ENCODE results near the gene CCDC196.

Gene CCDC196, protein sequence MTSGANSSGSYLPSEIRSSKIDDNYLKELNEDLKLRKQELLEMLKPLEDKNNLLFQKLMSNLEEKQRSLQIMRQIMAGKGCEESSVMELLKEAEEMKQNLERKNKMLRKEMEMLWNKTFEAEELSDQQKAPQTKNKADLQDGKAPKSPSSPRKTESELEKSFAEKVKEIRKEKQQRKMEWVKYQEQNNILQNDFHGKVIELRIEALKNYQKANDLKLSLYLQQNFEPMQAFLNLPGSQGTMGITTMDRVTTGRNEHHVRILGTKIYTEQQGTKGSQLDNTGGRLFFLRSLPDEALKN

DNA sequence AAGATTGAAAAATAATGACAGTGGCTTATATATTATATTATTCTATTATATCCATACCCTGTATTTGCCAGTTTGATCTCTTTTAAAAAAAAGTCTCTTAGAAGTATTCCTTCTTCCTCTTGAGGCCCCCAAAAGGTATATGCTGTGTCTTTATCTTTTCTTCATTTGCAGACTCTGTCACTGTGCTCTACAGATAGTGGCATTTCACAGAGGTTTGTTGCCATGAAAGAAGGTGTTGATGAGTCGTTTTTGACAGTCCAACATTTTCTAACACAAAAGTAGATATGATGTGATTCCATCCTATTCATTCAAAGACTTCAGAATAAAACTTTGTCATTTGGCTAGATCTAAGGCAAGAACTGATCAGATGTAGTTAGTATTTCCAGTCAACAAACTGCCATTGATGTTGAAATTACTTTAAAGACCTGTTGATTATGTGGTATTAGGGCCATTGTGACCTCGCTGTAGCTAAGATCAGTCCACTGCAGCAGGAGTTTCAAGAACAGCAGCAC lies at the start of gene CCDC196:
CCDC196 (plus strand) TSS at position 462 of the 512 bp plus-strand sequence. CDS start 132 bp downstream, outside the sequence.
- no peaks in the 10 kb centered on the region for H3K9me3 ChIP-seq (ENCODE audit: control insufficient read depth, low read length)
- no peak for DNase-seq (ENCODE audit: low read depth)
- H3K27me3 ChIP-seq (replicated peaks; ENCODE audit: control insufficient read depth, insufficient read depth, low read length) = no peaks in the 10 kb centered on the region
- no peak within 1 kb of the TSS for H3K4me3 ChIP-seq (ENCODE audit: low read length)
- H3K36me3 ChIP-seq (ENCODE audit: control insufficient read depth, insufficient read depth, low read length, severe bottlenecking) = no peaks in the 10 kb centered on the region
- no peak within 1 kb of the TSS for H3K9ac ChIP-seq (ENCODE audit: low read length)
- peaks cover 17% of the 10 kb centered on the region for H3K4me1 ChIP-seq (ENCODE audit: control insufficient read depth, insufficient read depth, low read length)

DNA sequence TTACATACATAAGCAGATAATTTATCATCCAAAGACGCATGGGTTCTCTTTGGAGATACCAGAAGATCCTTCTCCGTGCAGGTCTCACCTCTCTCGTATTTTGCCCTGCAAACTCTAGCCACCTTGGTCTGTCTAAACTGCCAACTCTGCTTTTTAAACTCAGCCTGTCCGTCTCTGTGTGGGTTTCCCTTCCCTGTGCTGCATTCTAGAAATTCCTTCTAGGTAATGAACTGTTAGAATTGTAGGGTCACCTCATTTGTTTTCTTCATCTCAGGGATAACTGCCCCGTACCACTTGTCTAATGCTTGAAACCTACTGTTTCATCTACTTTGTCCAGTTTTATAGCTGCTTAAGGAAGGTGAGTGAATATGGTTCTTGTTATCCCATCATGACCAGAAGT lies 45.4 kb upstream of the CCDC196 start:
- DNase-seq (ENCODE audit: low read depth) = no peak
- no peak overlapping the region for H3K4me3 ChIP-seq (ENCODE audit: low read length)

DNA sequence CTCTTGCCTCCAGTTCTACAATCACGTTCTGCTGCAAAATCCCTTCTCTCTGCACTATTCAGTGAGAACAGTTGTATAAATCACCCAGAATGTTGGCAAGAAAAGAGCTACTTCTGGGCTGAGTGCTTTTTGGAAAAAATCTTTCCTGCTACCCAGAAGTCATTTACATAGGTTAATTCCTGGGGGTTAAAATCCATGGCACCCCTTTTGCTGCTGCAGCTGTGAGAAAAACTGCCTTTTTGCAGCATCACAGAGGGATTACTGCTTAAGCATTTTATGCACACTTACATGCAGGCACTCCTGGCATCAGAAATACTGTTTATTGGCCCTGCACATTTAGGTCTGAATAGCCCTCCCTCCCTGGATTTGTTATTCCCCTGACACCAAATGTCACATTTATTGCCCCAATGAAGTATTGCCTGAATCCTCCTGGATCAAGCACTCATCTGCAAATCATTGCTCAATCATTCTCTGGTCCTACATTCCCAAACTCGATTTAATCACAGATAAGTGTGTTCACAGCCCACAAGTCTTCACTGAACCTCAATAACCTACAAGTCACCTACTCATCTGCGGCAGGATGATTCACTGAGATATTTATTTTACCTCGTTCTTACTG lies 43.1 kb upstream of the CCDC196 start:
- no peak overlapping the region for H3K9ac ChIP-seq (ENCODE audit: low read length)
- H3K36me3 ChIP-seq (ENCODE audit: control insufficient read depth, insufficient read depth, low read length, severe bottlenecking) = no peaks in the 10 kb centered on the region
- peaks cover 24% of the 10 kb centered on the region for H3K9me3 ChIP-seq (ENCODE audit: control insufficient read depth, low read length)
- H3K27me3 ChIP-seq (replicated peaks; ENCODE audit: control insufficient read depth, insufficient read depth, low read length) = no peaks in the 10 kb centered on the region
- no peak overlapping the region for H3K4me3 ChIP-seq (ENCODE audit: low read length)
- DNase-seq (ENCODE audit: low read depth) = no peak
- H3K4me1 ChIP-seq (ENCODE audit: control insufficient read depth, insufficient read depth, low read length) = peaks cover 7% of the 10 kb centered on the region

More for the DNA sequence above, 45.4 kb upstream of the CCDC196 start:
- no peak overlapping the region for H3K9ac ChIP-seq (ENCODE audit: low read length)
- H3K36me3 ChIP-seq (ENCODE audit: control insufficient read depth, insufficient read depth, low read length, severe bottlenecking) = no peaks in the 10 kb centered on the region
- H3K27me3 ChIP-seq (replicated peaks; ENCODE audit: control insufficient read depth, insufficient read depth, low read length) = no peaks in the 10 kb centered on the region
- H3K4me1 ChIP-seq (ENCODE audit: control insufficient read depth, insufficient read depth, low read length) = peaks cover 7% of the 10 kb centered on the region
- H3K9me3 ChIP-seq (ENCODE audit: control insufficient read depth, low read length) = peaks cover 30% of the 10 kb centered on the region

DNA sequence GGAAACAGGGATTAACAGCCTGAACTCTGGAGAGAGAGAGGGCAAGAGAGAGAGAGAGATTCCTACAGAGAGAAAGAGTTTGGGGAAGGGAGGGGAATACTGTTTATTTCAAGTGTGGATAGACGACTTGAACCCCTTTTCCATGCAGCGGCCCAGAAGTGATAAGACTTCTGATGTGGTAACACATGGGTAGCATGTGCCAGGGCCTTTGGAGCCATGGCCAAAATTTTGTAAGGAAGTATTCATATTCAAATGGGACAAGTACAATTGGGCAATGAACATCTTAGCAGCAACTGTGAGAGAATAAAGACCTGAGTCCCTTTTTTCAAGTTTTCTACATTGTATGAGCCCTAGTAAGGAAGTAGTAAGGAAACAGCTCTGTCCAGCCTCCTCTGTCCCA lies 42.4 kb upstream of the CCDC196 start:
- H3K9ac ChIP-seq (ENCODE audit: low read length) = no peak overlapping the region
- peaks cover 17% of the 10 kb centered on the region for H3K9me3 ChIP-seq (ENCODE audit: control insufficient read depth, low read length)
- DNase-seq (ENCODE audit: low read depth) = no peak
- H3K4me3 ChIP-seq (ENCODE audit: low read length) = no peak overlapping the region
- H3K27me3 ChIP-seq (replicated peaks; ENCODE audit: control insufficient read depth, insufficient read depth, low read length) = no peaks in the 10 kb centered on the region
- H3K4me1 ChIP-seq (ENCODE audit: control insufficient read depth, insufficient read depth, low read length) = peaks cover 7% of the 10 kb centered on the region
- no peaks in the 10 kb centered on the region for H3K36me3 ChIP-seq (ENCODE audit: control insufficient read depth, insufficient read depth, low read length, severe bottlenecking)

DNA sequence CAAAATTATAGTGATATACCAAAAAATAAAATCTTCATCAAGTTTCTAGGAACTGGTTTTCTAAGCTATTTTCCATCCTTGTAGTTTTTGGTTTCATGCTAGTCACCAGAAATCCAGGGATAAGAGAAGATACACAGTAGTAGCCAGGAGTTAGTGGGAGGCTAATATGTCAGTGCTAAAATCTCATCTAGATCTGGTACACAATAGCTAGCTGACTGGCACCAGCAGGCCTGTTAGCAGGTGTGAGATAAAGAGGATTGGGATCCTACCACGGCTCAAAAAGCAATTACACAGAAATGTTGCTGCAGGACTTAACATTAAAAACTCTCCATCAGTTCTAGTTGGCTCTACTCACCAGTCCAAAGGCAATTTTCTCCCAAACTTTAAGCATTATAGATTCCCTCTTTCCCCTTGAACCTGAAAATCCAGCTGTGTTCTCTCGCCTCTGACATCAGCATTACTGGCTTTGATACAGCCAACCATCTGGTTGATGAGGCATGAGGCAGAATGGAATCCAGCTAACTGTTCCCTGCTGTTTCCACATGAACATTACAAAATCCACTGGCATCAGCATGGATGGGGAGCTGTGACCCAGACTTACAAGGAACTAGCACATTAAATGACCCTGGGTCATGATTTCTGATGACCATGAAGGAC lies 41.8 kb upstream of the CCDC196 start:
- peaks cover 11% of the 10 kb centered on the region for H3K9me3 ChIP-seq (ENCODE audit: control insufficient read depth, low read length)
- peak; percentile 4 for DNase-seq (ENCODE audit: low read depth)
- H3K36me3 ChIP-seq (ENCODE audit: control insufficient read depth, insufficient read depth, low read length, severe bottlenecking) = no peaks in the 10 kb centered on the region
- no peak overlapping the region for H3K4me3 ChIP-seq (ENCODE audit: low read length)
- H3K9ac ChIP-seq (ENCODE audit: low read length) = no peak overlapping the region
- H3K27me3 ChIP-seq (replicated peaks; ENCODE audit: control insufficient read depth, insufficient read depth, low read length) = no peaks in the 10 kb centered on the region
- peaks cover 7% of the 10 kb centered on the region for H3K4me1 ChIP-seq (ENCODE audit: control insufficient read depth, insufficient read depth, low read length)

DNA sequence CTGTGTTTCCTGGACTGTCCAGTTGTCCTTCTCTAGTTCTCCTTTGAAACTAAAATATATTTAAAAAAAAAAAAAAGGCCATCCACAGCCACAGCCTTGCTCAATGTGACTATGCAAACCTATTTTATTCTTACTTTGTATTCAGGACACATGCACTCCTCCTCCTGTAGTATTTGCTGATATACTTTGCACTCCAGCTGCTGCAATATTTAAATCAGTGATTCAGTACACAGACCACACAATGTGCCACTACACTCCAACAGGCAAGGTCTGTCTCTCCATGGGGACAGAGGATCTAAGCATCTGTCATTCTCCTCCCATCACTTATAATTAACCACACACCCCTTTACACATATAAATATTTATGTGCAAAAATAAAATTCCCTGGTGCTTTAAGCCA lies 40.2 kb upstream of the CCDC196 start:
- H3K4me1 ChIP-seq (ENCODE audit: control insufficient read depth, insufficient read depth, low read length) = peaks cover 7% of the 10 kb centered on the region
- H3K9ac ChIP-seq (ENCODE audit: low read length) = no peak overlapping the region
- DNase-seq (ENCODE audit: low read depth) = no peak
- H3K36me3 ChIP-seq (ENCODE audit: control insufficient read depth, insufficient read depth, low read length, severe bottlenecking) = no peaks in the 10 kb centered on the region
- no peaks in the 10 kb centered on the region for H3K9me3 ChIP-seq (ENCODE audit: control insufficient read depth, low read length)
- H3K4me3 ChIP-seq (ENCODE audit: low read length) = no peak overlapping the region
- H3K27me3 ChIP-seq (replicated peaks; ENCODE audit: control insufficient read depth, insufficient read depth, low read length) = no peaks in the 10 kb centered on the region

DNA sequence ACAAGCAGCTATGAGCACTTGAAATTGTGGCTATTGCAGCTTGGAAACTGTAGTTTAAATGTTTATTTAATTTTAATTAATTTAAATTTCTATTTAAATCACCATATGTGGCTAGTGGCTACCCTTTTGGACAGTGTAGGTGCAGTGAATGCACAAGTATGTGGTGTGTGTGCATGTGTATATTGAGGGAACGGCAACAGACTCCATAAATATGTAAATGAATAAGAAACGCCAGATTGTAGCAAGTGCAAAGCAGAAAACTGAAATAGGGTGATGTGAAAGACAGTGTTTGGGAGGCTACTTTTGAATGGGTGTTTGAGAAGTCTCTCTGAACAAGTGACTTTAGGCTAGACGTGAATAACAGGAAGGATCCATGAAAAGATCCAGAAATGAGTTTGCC lies 32.7 kb upstream of the CCDC196 start:
- Histone ChIP-seq H3K27me3 (replicated peaks; ENCODE audit: control insufficient read depth, insufficient read depth, low read length) (no peaks in the 10 kb centered on the region), H3K9me3 (ENCODE audit: control insufficient read depth, low read length) (no peaks in the 10 kb centered on the region), H3K4me1 (ENCODE audit: control insufficient read depth, insufficient read depth, low read length) (no peaks in the 10 kb centered on the region), H3K4me3 (ENCODE audit: low read length) (no peak overlapping the region), H3K36me3 (ENCODE audit: control insufficient read depth, insufficient read depth, low read length, severe bottlenecking) (no peaks in the 10 kb centered on the region), H3K9ac (ENCODE audit: low read length) (no peak overlapping the region)
- DNase-seq (ENCODE audit: low read depth) = no peak

DNA sequence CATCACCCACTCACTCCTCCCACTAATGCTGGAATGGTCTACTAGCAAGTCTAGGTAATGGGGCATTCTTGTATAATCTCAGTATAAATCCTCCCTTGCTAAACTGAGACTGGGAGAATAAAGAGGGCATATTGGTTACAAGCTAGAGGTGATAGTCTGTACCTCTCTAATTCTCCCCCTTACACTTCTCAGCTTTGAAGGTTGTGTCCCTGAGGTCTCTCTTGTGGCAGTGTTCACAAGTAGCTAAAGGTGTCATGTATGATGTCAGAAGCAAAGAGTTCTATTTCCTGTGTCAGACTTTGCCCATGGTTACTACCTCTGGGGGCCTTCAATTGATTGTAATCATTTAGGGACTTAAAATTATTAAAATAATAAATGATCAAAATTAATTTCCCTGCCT lies 26.6 kb upstream of the CCDC196 start:
- no peak overlapping the region for H3K4me3 ChIP-seq (ENCODE audit: low read length)
- no peaks in the 10 kb centered on the region for H3K36me3 ChIP-seq (ENCODE audit: control insufficient read depth, insufficient read depth, low read length, severe bottlenecking)
- H3K9ac ChIP-seq (ENCODE audit: low read length) = no peak overlapping the region
- no peaks in the 10 kb centered on the region for H3K9me3 ChIP-seq (ENCODE audit: control insufficient read depth, low read length)
- no peaks in the 10 kb centered on the region for H3K4me1 ChIP-seq (ENCODE audit: control insufficient read depth, insufficient read depth, low read length)
- no peaks in the 10 kb centered on the region for H3K27me3 ChIP-seq (replicated peaks; ENCODE audit: control insufficient read depth, insufficient read depth, low read length)
- DNase-seq (ENCODE audit: low read depth) = no peak

DNA sequence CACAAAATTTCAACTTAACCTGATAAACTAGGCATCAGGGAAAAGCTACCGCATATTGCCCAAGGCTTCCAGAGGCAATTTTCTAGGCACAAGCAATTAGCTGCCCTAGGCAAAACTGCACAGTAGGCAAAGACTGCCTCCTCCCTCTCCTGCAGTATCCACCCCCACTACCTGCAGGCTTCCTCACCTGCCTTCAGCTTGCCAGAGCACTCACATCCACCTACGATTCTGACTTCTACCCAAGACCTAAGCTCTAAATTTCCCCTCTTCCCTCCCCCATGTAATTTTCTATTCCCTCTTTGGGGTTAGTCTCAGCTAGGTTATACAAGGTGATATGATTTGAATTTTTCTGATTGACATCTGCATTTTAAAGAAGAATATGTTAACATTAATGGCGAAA lies 21.9 kb upstream of the CCDC196 start:
- no peaks in the 10 kb centered on the region for H3K27me3 ChIP-seq (replicated peaks; ENCODE audit: control insufficient read depth, insufficient read depth, low read length)
- no peaks in the 10 kb centered on the region for H3K4me1 ChIP-seq (ENCODE audit: control insufficient read depth, insufficient read depth, low read length)
- no peak overlapping the region for H3K4me3 ChIP-seq (ENCODE audit: low read length)
- H3K9me3 ChIP-seq (ENCODE audit: control insufficient read depth, low read length) = peaks cover 5% of the 10 kb centered on the region
- H3K9ac ChIP-seq (ENCODE audit: low read length) = no peak overlapping the region
- H3K36me3 ChIP-seq (ENCODE audit: control insufficient read depth, insufficient read depth, low read length, severe bottlenecking) = no peaks in the 10 kb centered on the region
- no peak for DNase-seq (ENCODE audit: low read depth)

DNA sequence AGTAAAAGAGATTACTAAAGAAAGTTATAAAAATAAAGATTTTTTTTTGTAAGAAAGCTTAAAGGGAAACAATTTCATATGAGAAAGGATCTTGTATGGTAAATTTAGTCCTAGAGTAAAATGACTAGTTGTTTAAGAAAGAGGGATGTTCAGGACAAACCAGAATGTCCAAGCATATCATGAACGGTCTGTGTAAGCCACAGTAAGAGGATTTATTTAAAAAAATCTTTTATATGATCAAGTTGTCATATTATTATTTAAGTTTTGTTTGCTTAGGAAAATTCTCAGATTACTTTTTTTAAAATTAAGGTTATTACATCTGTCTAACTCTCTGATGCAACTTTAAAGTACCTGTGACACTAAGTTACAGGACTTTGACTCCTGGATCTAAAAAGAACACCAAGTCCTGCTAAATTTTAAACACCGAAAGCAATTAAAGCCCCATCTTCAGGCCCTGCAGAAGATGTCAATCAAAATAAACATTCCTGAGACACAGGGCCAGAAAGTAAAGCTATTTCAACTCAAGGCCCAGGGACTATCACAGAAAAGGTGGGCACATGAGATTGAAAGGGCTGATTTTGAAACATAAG lies 17.3 kb upstream of the CCDC196 start:
- DNase-seq (ENCODE audit: low read depth) = no peak
- no peaks in the 10 kb centered on the region for H3K27me3 ChIP-seq (replicated peaks; ENCODE audit: control insufficient read depth, insufficient read depth, low read length)
- H3K9me3 ChIP-seq (ENCODE audit: control insufficient read depth, low read length) = peaks cover 16% of the 10 kb centered on the region
- H3K9ac ChIP-seq (ENCODE audit: low read length) = no peak overlapping the region
- peaks cover 3% of the 10 kb centered on the region for H3K4me1 ChIP-seq (ENCODE audit: control insufficient read depth, insufficient read depth, low read length)
- H3K4me3 ChIP-seq (ENCODE audit: low read length) = no peak overlapping the region
- no peaks in the 10 kb centered on the region for H3K36me3 ChIP-seq (ENCODE audit: control insufficient read depth, insufficient read depth, low read length, severe bottlenecking)

DNA sequence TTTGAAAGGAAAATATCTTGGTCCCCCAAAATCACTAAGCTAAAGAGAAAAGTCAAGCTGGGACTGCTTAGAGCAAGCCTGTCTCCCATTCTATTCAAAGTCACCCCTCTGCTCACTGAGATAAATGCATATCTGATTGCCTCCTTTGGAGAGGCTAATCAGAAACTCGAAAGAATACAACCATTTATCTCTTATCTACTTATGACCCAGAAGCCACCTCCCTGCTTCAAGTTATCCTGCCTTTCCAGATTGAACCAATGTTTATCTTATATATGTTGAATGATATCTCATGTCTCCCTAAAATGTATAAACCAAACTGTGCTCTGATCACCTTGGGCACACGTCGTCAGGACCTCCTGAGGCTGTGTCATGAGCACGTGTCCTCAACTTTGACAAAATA lies 14.6 kb upstream of the CCDC196 start:
- Histone ChIP-seq H3K4me3 (ENCODE audit: low read length) (no peak overlapping the region), H3K9me3 (ENCODE audit: control insufficient read depth, low read length) (peaks cover 16% of the 10 kb centered on the region), H3K4me1 (ENCODE audit: control insufficient read depth, insufficient read depth, low read length) (peaks cover 3% of the 10 kb centered on the region), H3K36me3 (ENCODE audit: control insufficient read depth, insufficient read depth, low read length, severe bottlenecking) (no peaks in the 10 kb centered on the region), H3K27me3 (replicated peaks; ENCODE audit: control insufficient read depth, insufficient read depth, low read length) (no peaks in the 10 kb centered on the region), H3K9ac (ENCODE audit: low read length) (no peak overlapping the region)
- DNase-seq (ENCODE audit: low read depth) = no peak
